NCI-H226 (cell line): Measurements from ENCODE around the gene NPIPA8.
"Not testable (repeated sequence)": the region's sequence is repeated elsewhere in the genome, so short reads cannot be mapped to it uniquely, and the experiment has no call there.

Experiments used
- DNase-seq: peaks from one replicate; pipeline ENCODE4 v3.0.0-alpha.2; 2015

NPIPA8 gene

DNA sequence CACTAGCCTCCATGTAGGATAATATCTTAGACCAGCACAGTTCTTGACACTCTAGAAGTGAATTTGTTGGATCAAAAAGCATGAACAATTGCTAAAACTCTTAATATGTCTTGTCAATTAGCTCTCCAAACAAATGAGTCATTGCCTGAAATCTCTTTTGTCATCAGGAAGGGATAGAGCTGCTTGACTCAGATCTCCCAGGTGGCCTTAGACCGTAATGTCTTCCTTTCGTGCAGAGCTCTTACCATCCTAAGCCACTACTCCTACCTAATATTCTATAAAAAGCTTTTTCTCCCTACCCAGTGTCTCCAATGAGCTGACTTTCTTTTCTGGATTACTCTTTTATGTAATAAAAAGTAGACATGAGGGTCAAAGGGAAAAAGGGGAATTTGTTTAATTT lies 66.4 kb downstream of the NPIPA8 start:
- DNase-seq: not testable (repeated sequence)
